Adipocyte (in vitro differentiated cells): ENCODE results near the gene TMEM163.
A peak's percentile ranks its signal among the peaks of the same experiment; 100 is the strongest.

Source experiments
- DNase-seq: peaks from one replicate; pipeline ENCODE4 v3.0.0-alpha.2; 2015; ENCODE audit warnings: low read depth
- H3K27me3 ChIP-seq: replicated peaks from 2 replicates; pipeline ENCODE4 v1.7.0; 2013; ENCODE audit warnings: mild to moderate bottlenecking, low read length, moderate library complexity; ENCODE audit not compliant: control insufficient read depth, insufficient read depth
- H3K36me3 ChIP-seq: 2 replicates; pipeline ENCODE4 v1.7.0; 2013; ENCODE audit warnings: low read length, mild to moderate bottlenecking, moderate library complexity; ENCODE audit not compliant: control insufficient read depth, insufficient read depth, severe bottlenecking
- H3K4me1 ChIP-seq: 2 replicates; pipeline ENCODE4 v1.7.0; 2013; ENCODE audit warnings: mild to moderate bottlenecking, low read length, moderate library complexity; ENCODE audit not compliant: control insufficient read depth, insufficient read depth
- H3K4me3 ChIP-seq: 2 replicates; pipeline ENCODE4 v1.7.0; 2013; ENCODE audit warnings: mild to moderate bottlenecking, low read length, moderate library complexity
- H3K9ac ChIP-seq: 2 replicates; pipeline ENCODE4 v1.7.0; 2013; ENCODE audit warnings: mild to moderate bottlenecking, low read length, moderate library complexity
- H3K9me3 ChIP-seq: 2 replicates; pipeline ENCODE4 v1.7.0; 2013; ENCODE audit warnings: mild to moderate bottlenecking, low read length, moderate library complexity; ENCODE audit not compliant: control insufficient read depth

The TMEM163 gene

DNA sequence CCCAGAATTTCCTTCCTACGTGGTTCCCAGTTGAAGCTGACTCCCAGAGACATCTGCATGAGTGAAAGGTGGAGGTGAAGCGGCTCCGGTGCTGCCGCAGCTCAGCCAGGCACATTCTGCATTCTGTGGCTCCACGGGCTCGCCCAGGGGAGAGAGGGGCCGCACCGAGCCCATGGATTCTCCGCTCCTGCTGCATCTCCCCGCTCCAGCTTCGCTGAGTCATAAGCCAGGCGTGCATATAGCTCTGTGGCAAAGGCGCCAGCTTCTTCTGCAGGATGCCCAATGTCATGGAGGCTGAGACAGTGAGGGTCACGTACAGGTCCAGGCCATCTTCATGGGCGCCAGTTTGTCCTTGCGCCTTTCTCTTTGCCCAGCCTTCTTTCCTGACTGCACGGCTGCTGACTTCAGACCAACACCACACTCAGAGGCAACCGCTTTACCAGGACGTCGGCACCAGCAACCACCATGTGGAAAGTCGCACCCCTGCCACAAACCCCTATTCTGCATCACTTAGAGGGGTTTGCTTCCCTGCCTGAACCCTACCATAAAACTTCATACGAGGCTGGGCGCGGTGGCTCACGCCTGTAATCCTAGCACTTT, 249.2 kb downstream of the TMEM163 start:
- H3K27me3 ChIP-seq: peaks cover 8% of the 10 kb centered on the region
- H3K4me1 ChIP-seq: no peaks in the 10 kb centered on the region
- H3K9me3 ChIP-seq: peaks cover 14% of the 10 kb centered on the region
- H3K9ac ChIP-seq: no peak overlapping the region
- H3K36me3 ChIP-seq: no peaks in the 10 kb centered on the region
- no peak overlapping the region for H3K4me3 ChIP-seq
- DNase-seq: no peak

DNA sequence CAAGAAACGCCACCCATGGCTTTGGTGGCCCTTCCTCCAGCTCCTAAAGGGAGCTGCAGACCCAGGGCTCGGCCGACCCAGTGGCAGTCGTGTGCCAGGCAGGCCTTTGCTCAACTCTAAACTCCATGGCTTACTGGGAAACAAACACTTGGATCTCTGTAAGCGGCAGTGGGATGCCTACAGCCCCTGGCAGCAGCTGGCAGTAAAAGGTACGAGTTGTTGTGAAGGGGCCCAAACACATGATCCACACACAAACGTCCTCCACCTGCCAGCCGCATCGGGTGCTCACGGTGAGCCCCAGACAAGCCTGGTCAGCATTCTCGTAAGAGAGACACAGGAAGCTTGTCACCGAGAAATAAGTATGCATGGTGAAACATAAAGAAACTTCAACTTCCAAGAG, 250.0 kb downstream of the TMEM163 start:
- Histone ChIP-seq H3K4me1 (no peaks in the 10 kb centered on the region), H3K27me3 (peaks cover 11% of the 10 kb centered on the region), H3K9me3 (peaks cover 13% of the 10 kb centered on the region), H3K4me3 (no peak overlapping the region), H3K36me3 (no peaks in the 10 kb centered on the region), H3K9ac (no peak overlapping the region)
- DNase-seq: no peak

DNA sequence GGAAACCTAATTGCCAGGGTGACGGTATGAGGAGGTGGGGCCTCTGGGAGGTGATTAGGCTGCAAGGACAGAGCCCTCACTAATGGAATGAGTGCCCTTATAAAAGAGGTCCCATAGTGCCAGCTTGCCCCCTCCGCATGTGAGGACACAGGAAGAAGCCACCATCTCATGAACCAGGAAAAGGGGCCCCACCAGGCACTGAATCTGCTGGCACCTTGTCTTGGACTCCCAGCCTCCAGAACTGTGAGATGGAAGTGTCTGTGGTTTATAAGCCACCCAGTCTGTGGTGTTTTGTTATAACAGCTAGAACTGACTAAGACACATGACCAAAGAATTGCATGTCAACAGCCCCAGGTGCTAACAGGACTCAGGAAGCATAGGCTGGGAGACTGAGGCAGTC, 250.6 kb downstream of the TMEM163 start:
- no peak overlapping the region for H3K9ac ChIP-seq
- peaks cover 7% of the 10 kb centered on the region for H3K9me3 ChIP-seq
- H3K27me3 ChIP-seq: peaks cover 17% of the 10 kb centered on the region
- no peaks in the 10 kb centered on the region for H3K36me3 ChIP-seq
- DNase-seq: no peak
- no peaks in the 10 kb centered on the region for H3K4me1 ChIP-seq
- no peak overlapping the region for H3K4me3 ChIP-seq

DNA sequence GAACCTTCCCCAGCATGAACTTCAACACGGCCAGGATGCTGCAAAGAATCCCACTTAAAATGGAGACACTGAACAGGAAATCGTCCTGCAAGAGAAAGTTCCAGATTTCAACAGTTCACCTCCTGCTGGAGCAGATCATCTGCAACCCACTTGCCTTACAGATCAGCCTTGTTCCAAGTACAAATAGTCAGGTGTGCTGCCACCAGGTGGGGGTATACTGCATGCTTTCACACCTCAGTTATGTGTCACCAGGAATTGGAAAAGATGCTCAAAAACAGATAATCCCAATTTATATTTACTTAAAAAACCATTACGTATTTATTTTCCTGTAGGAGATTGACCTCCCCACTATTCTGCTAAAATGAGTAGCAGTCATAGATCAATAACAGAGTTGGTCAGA, 252.7 kb downstream of the TMEM163 start:
- no peak overlapping the region for H3K9ac ChIP-seq
- no peaks in the 10 kb centered on the region for H3K4me1 ChIP-seq
- H3K4me3 ChIP-seq: no peak overlapping the region
- peaks cover 24% of the 10 kb centered on the region for H3K27me3 ChIP-seq
- no peaks in the 10 kb centered on the region for H3K9me3 ChIP-seq
- DNase-seq: no peak
- no peaks in the 10 kb centered on the region for H3K36me3 ChIP-seq

DNA sequence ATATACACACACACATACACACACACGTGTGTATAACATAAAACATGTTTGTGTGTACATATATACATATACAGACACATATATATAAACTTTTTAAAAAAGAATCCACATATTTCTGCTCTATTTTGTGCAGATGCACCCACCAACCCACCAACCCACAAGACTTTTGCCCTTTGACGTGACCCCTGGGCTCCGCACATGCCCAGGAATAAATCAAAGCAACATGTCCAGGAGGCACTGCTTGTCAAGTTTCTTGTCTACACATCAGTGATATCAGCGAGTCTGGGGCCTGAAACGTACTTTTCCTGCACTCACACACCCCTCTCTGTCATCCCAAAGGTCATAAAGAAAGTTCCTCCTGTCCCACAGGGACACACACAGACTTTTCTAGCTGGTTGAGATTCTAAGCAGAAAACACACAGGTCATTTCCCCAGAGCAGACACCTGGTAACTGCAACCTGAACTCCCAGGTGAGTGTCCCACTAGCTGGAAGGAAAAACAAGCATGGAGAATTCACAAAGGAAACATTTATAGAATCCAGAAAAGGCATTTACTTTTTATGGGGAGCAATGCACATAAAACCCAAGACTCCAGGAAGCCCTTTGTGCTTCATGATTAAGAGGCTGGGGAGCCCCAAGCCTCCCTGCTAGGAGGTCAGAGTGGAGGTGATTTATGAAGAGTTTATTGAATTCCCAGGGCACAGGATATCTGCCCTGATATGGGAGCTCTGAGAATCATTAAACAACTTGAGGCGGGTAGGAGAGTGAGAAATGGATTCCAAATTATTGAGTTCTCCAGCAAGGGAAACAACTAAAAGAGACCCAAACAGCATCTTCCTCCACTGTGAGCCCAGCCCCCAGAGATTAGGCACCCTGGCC, 253.3 kb downstream of the TMEM163 start:
- Histone ChIP-seq H3K36me3 (no peaks in the 10 kb centered on the region), H3K4me1 (no peaks in the 10 kb centered on the region)

DNA sequence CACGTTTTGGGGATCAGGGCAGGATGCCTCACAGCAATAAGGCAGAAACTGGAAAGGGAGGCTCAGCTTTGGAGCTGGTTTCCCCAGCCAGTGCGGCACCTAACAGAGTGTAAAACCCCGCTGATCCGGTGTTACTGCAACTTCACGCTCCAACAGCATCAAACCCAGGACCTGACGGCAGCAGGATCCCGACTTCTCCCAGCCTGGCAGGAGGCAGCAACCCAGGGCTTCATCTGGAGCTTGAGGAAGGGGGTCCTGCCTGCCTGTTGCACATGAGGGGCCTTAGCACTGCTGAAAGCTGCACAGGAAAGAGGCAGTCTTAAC, 255.1 kb downstream of the TMEM163 start:
- no peaks in the 10 kb centered on the region for H3K4me1 ChIP-seq
- DNase-seq: no peak
- no peaks in the 10 kb centered on the region for H3K9me3 ChIP-seq
- H3K27me3 ChIP-seq: peaks cover 24% of the 10 kb centered on the region
- no peak overlapping the region for H3K9ac ChIP-seq
- H3K36me3 ChIP-seq: no peaks in the 10 kb centered on the region
- no peak overlapping the region for H3K4me3 ChIP-seq

More for the DNA sequence above, 253.3 kb downstream of the TMEM163 start:
- Histone ChIP-seq H3K27me3 (peaks cover 24% of the 10 kb centered on the region), H3K4me3 (no peak overlapping the region), H3K9me3 (no peaks in the 10 kb centered on the region), H3K9ac (no peak overlapping the region)
- DNase-seq: no peak

DNA sequence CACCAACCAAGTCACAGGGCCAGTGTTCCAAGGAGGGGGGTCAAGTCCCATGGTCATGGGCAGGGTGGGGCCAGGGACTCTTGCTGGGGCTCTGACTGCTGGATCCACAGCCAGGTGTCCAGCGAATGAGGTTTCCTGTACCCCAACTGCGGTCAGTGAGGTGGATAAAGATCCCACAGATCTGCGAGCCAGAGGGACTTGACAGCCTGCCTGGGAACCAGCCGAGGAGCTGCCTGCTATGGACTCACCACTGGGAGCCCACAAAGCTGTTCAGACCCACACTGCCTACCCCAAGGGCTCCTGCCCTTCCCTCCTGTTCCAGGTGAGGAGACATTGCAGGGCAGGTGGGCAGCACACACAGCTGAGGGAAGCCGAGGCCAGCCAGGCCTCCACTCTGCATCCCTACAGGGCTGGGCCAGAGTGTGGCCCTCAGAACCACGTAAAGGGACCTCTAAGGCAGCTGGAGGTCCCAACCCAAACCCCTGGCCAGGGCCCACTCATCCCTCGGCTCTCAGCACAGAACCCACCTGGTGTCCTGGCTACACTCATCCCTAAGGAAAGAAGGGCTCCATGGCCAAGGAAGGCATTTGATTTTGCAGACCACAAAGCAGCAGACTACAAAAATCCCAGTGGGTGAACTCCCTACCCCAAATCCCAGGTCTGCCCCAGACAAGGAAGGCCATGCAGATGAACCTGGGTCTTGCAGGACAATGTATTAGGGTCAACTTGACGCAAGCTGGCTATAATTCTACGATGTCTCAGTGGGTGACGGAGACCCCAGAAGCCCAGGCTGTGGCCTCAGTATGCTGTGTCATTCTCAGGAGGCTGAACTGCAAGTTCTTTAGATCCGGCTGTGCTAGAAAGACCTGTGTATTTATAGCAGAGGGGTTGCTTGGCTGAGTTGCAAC, 255.8 kb downstream of the TMEM163 start:
- Histone ChIP-seq H3K9ac (no peak overlapping the region), H3K9me3 (no peaks in the 10 kb centered on the region), H3K36me3 (no peaks in the 10 kb centered on the region), H3K4me1 (no peaks in the 10 kb centered on the region), H3K27me3 (peaks cover 19% of the 10 kb centered on the region), H3K4me3 (no peak overlapping the region)
- DNase-seq: no peak

DNA sequence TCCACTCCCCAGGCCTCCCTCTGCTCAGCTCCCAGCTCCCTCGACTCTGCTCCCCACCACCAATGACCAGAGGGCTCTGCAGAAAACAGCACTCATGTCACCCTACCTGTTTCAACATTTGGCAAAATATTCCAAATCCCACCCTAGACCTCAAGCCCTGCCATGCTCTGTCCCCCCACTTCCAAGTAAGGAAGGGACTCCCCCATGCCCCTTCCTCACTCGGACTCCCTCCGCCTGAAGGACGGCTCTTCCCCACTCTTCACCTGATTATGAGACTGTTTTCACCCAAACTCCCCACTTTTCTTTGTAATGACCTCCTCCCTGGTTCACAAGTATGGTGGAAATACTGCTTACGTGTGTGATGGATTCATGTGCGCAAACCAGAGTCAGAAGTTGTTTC, 256.5 kb downstream of the TMEM163 start:
- Histone ChIP-seq H3K36me3 (no peaks in the 10 kb centered on the region), H3K9ac (no peak overlapping the region), H3K27me3 (peaks cover 19% of the 10 kb centered on the region), H3K9me3 (no peaks in the 10 kb centered on the region), H3K4me3 (no peak overlapping the region), H3K4me1 (no peaks in the 10 kb centered on the region)
- DNase-seq: no peak

DNA sequence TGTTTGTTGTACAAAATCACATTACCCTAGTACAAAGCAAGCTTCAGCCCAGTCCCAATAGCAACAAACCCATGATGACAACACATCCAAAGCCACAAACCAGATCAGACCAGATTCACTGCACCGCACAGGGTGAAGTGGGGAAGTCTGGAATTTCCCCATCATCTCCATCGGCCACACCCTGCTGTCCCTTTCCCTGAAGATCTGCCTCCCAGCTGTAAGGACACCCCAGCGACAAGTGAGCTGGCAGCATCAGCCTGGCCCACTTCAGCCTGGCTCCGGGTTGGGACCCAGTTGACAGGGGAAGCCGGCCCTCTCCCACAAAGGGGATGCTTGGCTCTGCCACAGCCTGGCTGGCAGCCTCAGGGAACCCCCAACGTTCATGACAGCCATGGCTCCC, 257.3 kb downstream of the TMEM163 start:
- Histone ChIP-seq H3K36me3 (no peaks in the 10 kb centered on the region), H3K4me3 (no peak overlapping the region), H3K27me3 (peaks cover 19% of the 10 kb centered on the region), H3K9ac (no peak overlapping the region), H3K9me3 (no peaks in the 10 kb centered on the region), H3K4me1 (no peaks in the 10 kb centered on the region)
- DNase-seq: no peak

DNA sequence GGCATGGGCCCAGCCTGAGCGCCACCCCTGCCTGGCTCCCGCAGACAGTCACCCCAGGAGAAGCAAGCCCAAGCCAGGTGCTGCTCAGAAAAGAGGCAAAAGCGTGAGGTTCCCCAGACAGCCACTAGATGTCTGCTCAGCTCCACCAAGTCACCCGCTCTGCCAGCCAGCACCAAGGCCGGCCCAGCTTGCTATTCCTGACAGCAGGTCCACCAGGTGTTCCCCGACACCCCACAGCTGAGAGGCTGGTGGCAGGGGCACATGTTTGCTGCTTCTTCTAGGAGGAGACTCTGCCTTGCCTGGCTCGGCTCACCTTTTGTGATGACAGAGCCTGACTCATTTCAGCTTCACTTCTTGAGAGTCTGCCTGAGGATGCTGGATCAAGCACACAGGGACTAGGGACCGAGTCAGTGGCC, 258.2 kb downstream of the TMEM163 start:
- H3K27me3 ChIP-seq: peaks cover 16% of the 10 kb centered on the region
- no peaks in the 10 kb centered on the region for H3K4me1 ChIP-seq
- no peak overlapping the region for H3K4me3 ChIP-seq
- H3K9me3 ChIP-seq: no peaks in the 10 kb centered on the region
- no peak overlapping the region for H3K9ac ChIP-seq
- DNase-seq: peak; percentile 58
- no peaks in the 10 kb centered on the region for H3K36me3 ChIP-seq

DNA sequence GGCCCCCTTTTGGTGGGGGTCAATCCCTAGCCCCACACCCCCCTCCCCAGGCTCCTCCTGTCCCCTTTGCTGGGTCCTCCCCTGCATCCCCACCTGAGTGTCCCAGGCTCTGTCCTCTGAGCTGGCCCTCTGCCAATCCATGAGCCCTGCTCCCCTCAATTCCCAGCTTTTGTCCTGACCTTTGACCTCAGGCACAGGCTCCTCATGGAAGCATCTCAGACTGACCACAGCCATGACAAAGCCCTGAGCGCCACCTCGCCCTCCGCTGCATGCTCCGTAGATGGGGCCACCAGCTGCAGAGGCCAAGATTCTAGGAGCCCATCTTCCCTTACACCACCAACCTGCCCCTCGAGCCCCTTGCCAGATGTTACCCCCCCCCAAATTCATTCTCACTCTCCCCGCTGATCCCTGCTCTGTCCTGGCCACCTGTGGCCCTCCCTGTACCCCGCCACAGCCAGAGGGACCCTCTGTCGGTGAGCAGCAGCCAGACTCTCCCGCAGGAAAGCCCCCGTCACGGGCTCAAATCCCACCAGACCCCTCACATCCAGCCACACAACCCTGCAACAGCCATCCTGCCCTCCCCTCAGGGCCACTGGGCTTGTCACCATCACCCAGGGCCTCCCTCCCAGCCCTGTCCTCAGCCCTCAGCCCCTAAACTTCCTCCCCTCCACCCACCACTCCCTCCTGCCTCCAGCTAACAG, 258.9 kb downstream of the TMEM163 start:
- DNase-seq: no peak
- no peak overlapping the region for H3K4me3 ChIP-seq
- no peaks in the 10 kb centered on the region for H3K4me1 ChIP-seq
- no peaks in the 10 kb centered on the region for H3K9me3 ChIP-seq
- no peaks in the 10 kb centered on the region for H3K36me3 ChIP-seq
- no peak overlapping the region for H3K9ac ChIP-seq
- H3K27me3 ChIP-seq: peaks cover 16% of the 10 kb centered on the region
